GM18951 (cell line): Measurements from ENCODE around the gene WIPF3.

Source experiments
- POLR2A ChIP-seq: IDR thresholded peaks from 4 replicates; pipeline ENCODE4 v1.6.1; 2011; ENCODE audit warnings: mild to moderate bottlenecking; ENCODE audit not compliant: insufficient read length, insufficient read depth; ENCODE audit errors: extremely low read depth
- in situ Hi-C: fragments of 300-500 bp; cut with MboI; formaldehyde crosslinking; loops from one replicate; pipeline ENCODE4 v1.12.0; 2022; ENCODE audit warnings: low sequenced_read_pairs, mixed read lengths, inconsistent platforms; ENCODE audit not compliant: unreplicated experiment

Gene WIPF3

GRCh38 chr7:29797112-29797944, 9.0 kb upstream of the WIPF3 start:
- in situ Hi-C loops: no loop called here
- no peak for TF ChIP-seq POLR2A

GRCh38 chr7:29798422-29798821, 7.9 kb upstream of the WIPF3 start:
- in situ Hi-C loops: no loop called here
- TF ChIP-seq POLR2A: no peak

GRCh38 chr7:29801929-29802328, 4.4 kb upstream of the WIPF3 start:
- in situ Hi-C loops: no loop called here
- no peak for TF ChIP-seq POLR2A

- in situ Hi-C loops: no loop called here
- TF ChIP-seq POLR2A: no peak
These were observed 1.3 kb upstream of the WIPF3 start for GRCh38 chr7:29805031-29805430.

GRCh38 chr7:29805886-29806207, 461 bp upstream of the WIPF3 start:
- no peak for TF ChIP-seq POLR2A
- in situ Hi-C loops: no loop called here

GRCh38 chr7:29806995-29807841, 910 bp downstream of the WIPF3 start:
- in situ Hi-C loops: no loop called here
- no peak for TF ChIP-seq POLR2A

- in situ Hi-C loops: no loop called here
- TF ChIP-seq POLR2A: no peak
These were observed 1.9 kb downstream of the WIPF3 start for GRCh38 chr7:29808075-29808801.

- in situ Hi-C loops: no loop called here
- no peak for TF ChIP-seq POLR2A
These were observed 3.3 kb downstream of the WIPF3 start for GRCh38 chr7:29809533-29810155.

- in situ Hi-C loops: no loop called here
- TF ChIP-seq POLR2A: no peak
These were observed 4.0 kb downstream of the WIPF3 start for GRCh38 chr7:29810297-29810696.

- no peak for TF ChIP-seq POLR2A
- in situ Hi-C loops: no loop called here
These were observed 4.6 kb downstream of the WIPF3 start for GRCh38 chr7:29810813-29811482.

- in situ Hi-C loops: no loop called here
- no peak for TF ChIP-seq POLR2A
These were observed 5.3 kb downstream of the WIPF3 start for GRCh38 chr7:29811586-29811985.

- in situ Hi-C loops: no loop called here
These were observed 6.0 kb downstream of the WIPF3 start for GRCh38 chr7:29812185-29812876.

More at GRCh38 chr7:29812185-29812876, 6.0 kb downstream of the WIPF3 start:
- TF ChIP-seq POLR2A: no peak
